ENCODE results near the gene CACNG5.

The CACNG5 gene

GRCh38 chr17:66910651-66911285 lies 75.9 kb downstream of the CACNG5 start:
- DNase-seq = no peak

- no peak for DNase-seq
Measured at GRCh38 chr17:66915204-66915611, 80.3 kb downstream of the CACNG5 start.

GRCh38 chr17:66915792-66916191 lies 80.9 kb downstream of the CACNG5 start:
- no peak for DNase-seq

DNA sequence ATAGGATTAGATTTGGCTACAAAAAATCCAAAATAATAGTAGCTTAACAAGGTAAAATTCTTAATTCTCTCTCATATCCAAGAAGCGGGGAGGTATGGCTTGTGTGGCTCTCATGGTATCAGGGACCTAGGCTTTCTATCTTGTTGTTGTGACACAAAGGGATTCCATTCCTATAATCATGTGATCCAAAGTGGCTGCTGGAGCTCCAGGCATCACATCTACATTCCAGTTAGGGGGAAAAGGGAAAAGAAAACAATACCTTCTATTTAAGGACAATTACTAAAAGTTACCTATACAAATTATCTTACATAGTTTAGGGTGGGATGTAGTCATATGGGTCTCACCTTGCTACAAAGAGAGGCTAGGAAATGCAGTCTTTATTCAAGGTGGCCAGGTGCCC lies 82.0 kb downstream of the CACNG5 start:
- no peak for DNase-seq

DNA sequence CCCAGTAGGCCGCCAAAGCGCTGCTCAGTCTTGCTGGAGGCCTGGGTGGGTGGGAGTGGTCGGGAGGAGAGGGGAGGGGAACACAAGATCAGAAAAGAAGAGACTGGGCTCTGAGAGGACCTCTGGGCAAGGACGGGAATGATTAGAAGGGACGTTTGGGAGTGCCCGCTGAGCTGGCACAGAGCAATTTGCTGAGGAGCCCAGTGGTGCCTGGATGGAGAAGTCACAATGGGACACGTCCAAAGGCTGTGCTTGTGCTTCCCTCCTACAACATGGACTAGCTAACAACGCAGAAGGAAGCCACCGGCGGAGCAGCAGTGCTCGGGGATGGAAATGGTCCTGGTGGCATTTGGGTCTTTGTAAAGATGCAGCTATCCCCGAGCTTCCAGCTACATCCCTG lies 84.0 kb downstream of the CACNG5 start:
- DNase-seq = no peak

GRCh38 chr17:66920435-66920834 lies 85.5 kb downstream of the CACNG5 start:
- DNase-seq = no peak

DNA sequence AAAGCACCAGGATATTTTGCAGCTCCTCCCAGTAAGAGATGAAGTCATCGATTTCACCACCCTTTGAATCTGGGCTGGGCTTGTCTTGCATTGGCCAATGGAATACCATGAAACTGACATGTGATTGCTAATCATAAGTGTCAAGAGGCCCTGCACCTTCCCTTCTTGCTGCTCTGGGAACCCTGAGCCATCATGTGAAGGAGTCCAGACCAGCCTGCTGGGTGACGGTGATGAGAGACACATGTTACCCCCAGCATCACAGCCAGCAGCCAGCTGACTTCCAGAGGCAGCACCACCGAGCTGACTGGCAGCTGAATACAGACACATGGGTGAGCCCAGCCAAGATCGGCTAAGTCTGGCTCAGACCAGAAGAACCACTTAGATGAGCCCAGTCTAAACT lies 86.0 kb downstream of the CACNG5 start:
- no peak for DNase-seq

DNA sequence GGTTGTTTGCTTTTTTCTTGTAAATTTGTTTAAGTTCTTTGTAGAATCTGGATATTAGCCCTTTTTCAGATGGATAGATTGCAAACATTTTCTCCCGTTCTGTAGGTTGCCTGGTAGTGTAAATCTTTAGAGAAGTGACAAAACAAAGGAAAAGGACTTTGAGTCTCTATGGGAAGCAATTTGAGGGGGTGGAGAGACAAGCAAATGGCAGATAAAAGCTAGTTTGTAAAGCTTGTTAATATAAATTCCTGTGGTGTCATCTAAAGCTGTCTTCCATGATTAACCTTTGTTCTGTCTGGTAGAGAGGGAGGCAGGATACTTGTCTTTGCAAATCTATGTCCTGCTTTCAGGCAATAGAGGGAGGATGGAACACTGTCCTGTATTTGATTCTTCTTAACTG lies 89.0 kb downstream of the CACNG5 start:
- DNase-seq = no peak

DNA sequence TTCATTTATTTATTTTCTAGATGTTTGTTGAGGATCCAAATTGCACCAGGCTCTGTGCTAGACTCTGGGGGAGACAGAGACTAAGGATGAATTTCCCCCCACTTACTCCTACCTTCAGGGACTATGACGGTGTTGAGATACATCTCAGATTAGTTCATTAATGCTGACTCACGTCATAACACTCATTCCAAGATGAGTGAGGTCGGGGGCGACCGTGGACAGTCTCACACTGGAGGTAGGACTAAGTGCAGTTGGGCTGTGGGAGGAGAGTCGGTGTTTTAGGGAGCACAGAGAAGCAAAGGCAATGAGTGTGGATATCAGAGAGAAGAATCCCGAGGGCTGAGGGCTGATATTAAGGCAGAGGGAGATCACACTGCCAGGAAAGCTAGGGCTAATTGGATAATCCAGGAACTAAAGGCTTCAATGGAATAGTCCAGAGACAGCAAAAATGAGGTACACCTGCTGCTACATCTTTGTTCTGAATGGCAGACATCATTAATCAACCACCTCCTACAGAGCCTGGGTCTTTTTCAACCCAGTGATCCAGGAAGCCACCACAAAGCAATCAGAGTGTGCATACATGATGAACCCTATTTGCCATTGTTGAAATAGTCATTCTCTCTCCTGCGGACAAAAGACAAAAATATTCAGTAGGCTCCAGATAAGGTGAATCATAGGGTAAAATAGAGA lies 91.0 kb downstream of the CACNG5 start:
- no peak for DNase-seq

GRCh38 chr17:66928949-66929348 lies 94.0 kb downstream of the CACNG5 start:
- no peak for DNase-seq

GRCh38 chr17:66929591-66929990 lies 94.7 kb downstream of the CACNG5 start:
- DNase-seq = no peak

DNA sequence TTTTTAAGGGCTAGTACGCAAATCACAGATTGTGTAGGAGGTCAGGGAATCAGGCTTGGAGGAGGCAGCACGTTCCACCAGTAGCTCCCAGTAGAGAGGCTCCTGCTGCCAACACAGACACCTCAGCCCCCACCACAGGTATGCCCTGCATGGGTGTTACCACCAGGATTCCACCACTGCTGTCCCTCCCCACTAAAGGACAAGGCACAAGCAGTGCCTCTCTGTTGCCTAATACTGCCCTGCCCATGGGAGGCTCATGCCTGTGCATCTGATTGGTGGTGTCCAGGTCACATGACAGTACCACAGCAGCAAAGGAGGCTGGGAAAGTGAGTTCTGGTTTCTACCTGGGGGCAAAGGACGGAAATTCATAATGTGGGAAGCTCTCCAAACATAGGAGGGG lies 96.0 kb downstream of the CACNG5 start:
- DNase-seq = no peak

DNA sequence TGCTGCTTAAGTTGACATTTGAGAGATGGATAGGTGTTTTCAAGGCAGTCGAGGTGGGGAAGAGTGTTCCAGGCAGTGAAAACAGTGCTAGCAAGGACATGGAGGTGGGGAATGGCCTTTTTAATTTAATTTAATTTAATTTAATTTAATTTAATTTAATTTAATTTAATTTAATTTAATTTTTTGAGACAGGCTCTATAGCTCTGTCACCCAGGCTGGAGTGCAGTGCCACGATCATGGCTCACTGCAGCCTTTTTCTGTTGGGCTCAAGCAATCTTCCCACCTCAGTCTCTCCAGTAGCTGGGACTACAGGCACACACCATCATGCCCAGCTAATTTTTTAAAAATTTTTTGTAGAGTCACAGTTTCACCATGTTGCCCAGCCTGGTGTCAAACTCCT lies 97.4 kb downstream of the CACNG5 start:
- DNase-seq = no peak

GRCh38 chr17:66934040-66934439 lies 99.1 kb downstream of the CACNG5 start:
- no peak for DNase-seq
